ENCODE data around the gene SLC25A23. TPM values are rescaled to one million over a fixed set of nuclear protein-coding genes. Genes with fewer than 3 reads are reported as not detected.

SLC25A23 gene
- total RNA-seq, 1 donor from 2014 or later: 18.8 TPM

GRCh38 chr19:6481541-6482342, 22.1 kb upstream of the SLC25A23 start, which contains the start of gene DENND1C:
TSS of gene DENND1C (minus strand) at chr19:6481787. CDS start at chr19:6481695, 92 bp downstream.
- intact Hi-C loops (cut with micrococcal nuclease): loop anchor here (1.0 to 2.0 kb wide), 2 partner anchors 21 to 23 kb away; no protein-coding TSS in a partner anchor

DNA sequence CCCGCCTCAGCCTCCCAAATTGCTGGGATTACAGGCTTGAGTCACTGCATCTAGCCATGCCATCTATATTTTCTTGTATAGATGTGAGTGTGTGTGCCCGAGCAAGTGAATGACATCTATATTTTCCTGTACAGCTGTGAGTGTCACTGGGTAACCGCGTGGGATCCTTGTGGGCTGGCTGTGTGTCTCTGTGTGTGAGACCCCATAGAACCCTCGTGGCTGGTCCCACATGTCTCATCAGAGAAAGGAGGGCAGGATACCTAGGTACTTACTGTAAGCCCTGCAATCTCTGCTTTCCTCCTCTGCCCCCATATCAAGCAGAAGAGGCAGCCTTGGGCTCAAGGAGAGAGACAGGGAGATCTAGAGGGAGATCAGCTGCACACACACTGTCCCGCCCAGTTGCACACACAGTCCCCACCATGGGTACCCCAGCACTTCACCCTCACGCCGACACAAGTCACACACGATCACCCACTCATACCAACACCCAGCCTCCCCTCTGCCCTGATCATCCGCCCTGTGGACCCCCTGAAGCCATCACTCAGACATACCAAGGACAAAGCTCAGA, 21.3 kb upstream of the SLC25A23 start:
- intact Hi-C loops (cut with micrococcal nuclease): loop anchor here (1.0 to 2.0 kb wide), 2 partner anchors 21 to 24 kb away; no protein-coding TSS in a partner anchor

- intact Hi-C loops (cut with micrococcal nuclease): loop anchor here (2.0 kb wide), 1 partner anchor 25 kb away; no protein-coding TSS in a partner anchor
Observed at GRCh38 chr19:6479836-6480398, 20.3 kb upstream of the SLC25A23 start.

GRCh38 chr19:6478815-6479214, 19.2 kb upstream of the SLC25A23 start:
- intact Hi-C loops (cut with micrococcal nuclease): no loop called here

DNA sequence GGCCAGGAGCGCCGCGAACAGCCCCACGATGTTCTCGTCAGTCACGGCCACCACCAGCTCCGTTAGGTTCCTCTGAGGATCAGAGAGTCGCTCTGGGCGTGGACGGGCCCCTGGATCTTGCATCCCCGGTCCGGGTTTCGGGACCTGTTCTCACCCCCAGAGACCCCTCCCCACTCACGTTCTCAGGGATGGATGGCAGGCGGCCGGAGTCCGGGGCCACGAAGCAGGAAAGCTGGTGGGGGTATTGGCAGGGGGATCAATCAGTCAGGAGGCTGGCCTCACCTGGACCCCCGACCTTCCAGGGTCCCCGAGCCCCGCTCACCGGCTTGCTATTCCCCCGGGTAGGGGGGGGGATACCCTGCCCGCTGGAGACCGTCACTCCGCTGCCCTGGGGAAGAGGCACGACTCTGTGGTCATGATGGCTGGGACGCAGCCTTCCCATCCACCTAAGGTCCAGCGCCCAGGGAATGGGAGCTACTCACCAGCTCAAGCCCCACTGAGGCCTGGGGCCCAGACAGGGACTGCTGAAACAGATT, 17.4 kb upstream of the SLC25A23 start:
- intact Hi-C loops (cut with micrococcal nuclease): no loop called here

GRCh38 chr19:6476155-6476895, 16.7 kb upstream of the SLC25A23 start:
- intact Hi-C loops (cut with micrococcal nuclease): no loop called here

GRCh38 chr19:6475321-6476108, 15.9 kb upstream of the SLC25A23 start:
- intact Hi-C loops (cut with micrococcal nuclease): no loop called here

GRCh38 chr19:6473647-6474046, 14.1 kb upstream of the SLC25A23 start:
- intact Hi-C loops (cut with micrococcal nuclease): no loop called here

GRCh38 chr19:6472713-6473112, 13.1 kb upstream of the SLC25A23 start:
- intact Hi-C loops (cut with micrococcal nuclease): no loop called here

GRCh38 chr19:6471076-6471475, 11.5 kb upstream of the SLC25A23 start:
- intact Hi-C loops (cut with micrococcal nuclease): no loop called here

- intact Hi-C loops (cut with micrococcal nuclease): no loop called here
Observed at GRCh38 chr19:6470173-6470572, 10.6 kb upstream of the SLC25A23 start.

- intact Hi-C loops (cut with micrococcal nuclease): no loop called here
Observed at GRCh38 chr19:6467384-6467783, 7.8 kb upstream of the SLC25A23 start.

DNA sequence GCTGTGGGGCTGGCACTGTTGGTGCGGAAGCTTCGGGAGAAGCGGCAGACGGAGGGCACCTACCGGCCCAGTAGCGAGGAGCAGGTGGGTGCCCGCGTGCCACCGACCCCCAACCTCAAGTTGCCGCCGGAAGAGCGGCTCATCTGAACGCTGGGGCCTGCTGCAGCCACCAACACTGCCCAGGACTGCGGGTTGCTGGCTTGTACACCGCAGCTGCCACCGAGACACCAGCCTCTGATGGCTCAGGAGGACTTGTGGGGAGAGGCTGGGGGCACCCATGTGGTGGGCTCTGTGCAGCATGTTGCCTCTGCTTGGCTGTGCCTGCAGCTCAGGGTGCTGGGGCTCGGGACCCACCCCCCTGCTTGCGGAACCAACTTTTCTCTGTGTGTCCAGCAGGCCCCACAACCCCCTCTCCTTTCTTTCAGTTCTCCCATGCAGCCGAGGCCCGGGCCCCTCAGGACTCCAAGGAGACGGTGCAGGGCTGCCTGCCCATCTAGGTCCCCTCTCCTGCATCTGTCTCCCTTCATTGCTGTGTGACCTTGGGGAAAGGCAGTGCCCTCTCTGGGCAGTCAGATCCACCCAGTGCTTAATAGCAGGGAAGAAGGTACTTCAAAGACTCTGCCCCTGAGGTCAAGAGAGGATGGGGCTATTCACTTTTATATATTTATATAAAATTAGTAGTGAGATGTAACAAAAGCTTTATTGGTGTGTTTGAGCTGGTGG, 7.1 kb upstream of the SLC25A23 start:
- intact Hi-C loops (cut with micrococcal nuclease): no loop called here

DNA sequence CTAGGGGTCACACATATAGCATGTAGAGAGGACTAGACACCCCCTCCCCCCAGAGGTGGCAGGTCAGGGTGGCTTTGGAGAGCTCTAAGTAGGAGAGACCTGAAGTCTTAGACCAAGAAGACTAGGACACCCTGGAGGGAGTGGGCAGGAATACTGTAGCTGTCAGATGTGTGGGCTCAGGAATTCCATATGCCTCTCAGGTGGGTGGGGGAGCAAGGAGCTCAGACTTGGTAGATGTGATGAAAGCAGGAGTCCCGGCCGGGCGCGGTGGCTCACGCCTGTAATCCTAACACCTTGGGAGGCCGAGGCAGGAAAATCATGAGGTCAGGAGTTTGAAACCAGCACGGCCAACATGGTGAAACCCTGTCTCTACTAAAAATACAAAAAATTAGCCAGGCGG, 6.1 kb upstream of the SLC25A23 start:
- intact Hi-C loops (cut with micrococcal nuclease): no loop called here

GRCh38 chr19:6465006-6465405, 5.4 kb upstream of the SLC25A23 start:
- intact Hi-C loops (cut with micrococcal nuclease): no loop called here

GRCh38 chr19:6464070-6464873, 4.7 kb upstream of the SLC25A23 start, which contains the start of gene CRB3:
TSS of gene CRB3 (plus strand) at chr19:6464271. CDS start at chr19:6464702, 431 bp downstream.
- intact Hi-C loops (cut with micrococcal nuclease): no loop called here

GRCh38 chr19:6460099-6460884, 700 bp upstream of the SLC25A23 start:
- intact Hi-C loops (cut with micrococcal nuclease): loop anchor here (1.0 to 2.0 kb wide), 6 partner anchors 21 to 99 kb away; partner anchors contain the start of genes CLPP, DENND1C and GTF2F1

DNA sequence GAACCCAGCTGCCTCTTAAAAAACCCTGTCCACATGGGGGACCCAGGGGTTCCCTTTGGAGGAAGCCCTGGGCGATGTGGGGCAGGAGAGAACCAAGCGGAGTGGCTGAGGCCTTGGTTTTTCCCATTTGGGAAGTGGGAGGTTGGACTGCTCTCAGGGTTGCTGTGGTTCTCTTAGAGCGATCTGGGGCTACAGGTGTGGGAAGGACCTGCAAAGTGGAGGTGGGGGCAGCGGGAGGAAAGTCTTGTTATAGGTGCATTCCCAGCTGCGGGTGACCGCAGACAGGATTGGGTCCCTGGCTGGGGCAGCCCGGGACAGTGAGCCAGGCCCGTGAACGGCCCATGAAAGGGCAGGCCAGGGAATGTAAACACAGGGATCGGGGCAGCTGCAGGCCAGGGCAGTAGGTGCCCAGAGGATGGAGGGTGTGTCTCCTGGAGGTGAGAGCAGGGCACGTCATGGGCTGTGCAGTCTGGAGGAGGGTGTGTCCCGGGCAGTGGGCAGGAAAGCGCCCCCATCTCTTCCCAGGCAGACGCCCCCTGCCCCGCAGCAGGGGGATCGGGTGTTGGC, 814 bp downstream of the SLC25A23 start:
- intact Hi-C loops (cut with micrococcal nuclease): no loop called here
